ENCODE measurements around the gene NHEJ1.

DNA sequence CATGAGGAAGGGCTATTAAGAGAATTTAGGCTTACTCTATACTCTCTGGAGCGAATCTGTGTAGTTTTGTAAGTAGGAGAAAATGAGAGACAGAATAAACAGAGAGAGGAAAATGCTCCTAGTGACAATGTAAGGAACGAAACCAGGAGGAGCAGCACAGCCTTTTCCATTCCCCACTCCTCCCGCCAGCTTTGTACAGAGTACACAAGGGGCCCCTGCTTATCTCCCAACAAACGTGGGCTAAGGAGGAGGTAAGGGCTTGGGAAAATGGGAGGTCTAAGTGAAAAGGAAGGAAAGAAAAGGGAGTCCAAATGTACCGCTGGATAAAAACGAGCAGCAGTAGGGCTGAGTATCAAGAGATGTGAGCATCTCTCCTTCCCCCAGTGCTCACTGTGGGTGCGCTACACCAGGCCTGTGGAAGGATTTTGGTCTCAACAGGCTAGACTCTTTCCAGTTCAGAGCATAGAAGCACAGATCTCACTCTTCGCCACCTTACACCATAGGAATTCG is 87.8 kb downstream of the NHEJ1 start:
- TF ChIP-seq, protein P1, sequence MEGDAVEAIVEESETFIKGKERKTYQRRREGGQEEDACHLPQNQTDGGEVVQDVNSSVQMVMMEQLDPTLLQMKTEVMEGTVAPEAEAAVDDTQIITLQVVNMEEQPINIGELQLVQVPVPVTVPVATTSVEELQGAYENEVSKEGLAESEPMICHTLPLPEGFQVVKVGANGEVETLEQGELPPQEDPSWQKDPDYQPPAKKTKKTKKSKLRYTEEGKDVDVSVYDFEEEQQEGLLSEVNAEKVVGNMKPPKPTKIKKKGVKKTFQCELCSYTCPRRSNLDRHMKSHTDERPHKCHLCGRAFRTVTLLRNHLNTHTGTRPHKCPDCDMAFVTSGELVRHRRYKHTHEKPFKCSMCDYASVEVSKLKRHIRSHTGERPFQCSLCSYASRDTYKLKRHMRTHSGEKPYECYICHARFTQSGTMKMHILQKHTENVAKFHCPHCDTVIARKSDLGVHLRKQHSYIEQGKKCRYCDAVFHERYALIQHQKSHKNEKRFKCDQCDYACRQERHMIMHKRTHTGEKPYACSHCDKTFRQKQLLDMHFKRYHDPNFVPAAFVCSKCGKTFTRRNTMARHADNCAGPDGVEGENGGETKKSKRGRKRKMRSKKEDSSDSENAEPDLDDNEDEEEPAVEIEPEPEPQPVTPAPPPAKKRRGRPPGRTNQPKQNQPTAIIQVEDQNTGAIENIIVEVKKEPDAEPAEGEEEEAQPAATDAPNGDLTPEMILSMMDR (IDR thresholded peaks at IDR 0.05): no peak
- TF ChIP-seq POLR2A (IDR thresholded peaks at IDR 0.05): no peak
